Muscle of leg (tissue), 11 donors: Measurements from ENCODE around the gene SCPEP1. TPM values are rescaled to one million over a fixed set of nuclear protein-coding genes. Genes with fewer than 3 reads are reported as not detected.
A peak's percentile ranks its signal among the peaks of the same experiment; 100 is the strongest.

Experiments
- DNase-seq: peaks from one replicate; pipeline ENCODE4 v3.0.0; 2013
- H3K27ac ChIP-seq: one replicate; pipeline ENCODE4 v1.5.1; 2013; ENCODE audit warnings: mild to moderate bottlenecking, low read length, control low read depth
- H3K27me3 ChIP-seq: one replicate; pipeline ENCODE4 v1.6.1; 2013; ENCODE audit warnings: low read length; ENCODE audit not compliant: control insufficient read depth, insufficient read depth
- H3K36me3 ChIP-seq: one replicate; pipeline ENCODE4 v1.6.1; 2013; ENCODE audit warnings: low read length; ENCODE audit not compliant: control insufficient read depth, insufficient read depth
- H3K4me1 ChIP-seq: one replicate; pipeline ENCODE4 v1.6.1; 2013; ENCODE audit warnings: low read length; ENCODE audit not compliant: control insufficient read depth, insufficient read depth
- H3K4me3 ChIP-seq: one replicate; pipeline ENCODE4 v1.5.1; 2013; ENCODE audit warnings: low read length, control low read depth
- H3K9me3 ChIP-seq: replicated peaks from 2 replicates; pipeline ENCODE4 v1.6.1; 2013; ENCODE audit warnings: low read depth, low read length; ENCODE audit not compliant: control insufficient read depth
- WGBS: methylation state at CpG from one replicate; pipeline ENCODE4 v1.1.5; 2013; ENCODE audit warnings: missing lambda C conversion rate; ENCODE audit not compliant: insufficient coverage; 5-methylcytosine and 5-hydroxymethylcytosine counted together
- polyA plus RNA-seq, 8 donors: library from polyadenylated mRNA; unstranded; fragments of 120-200 nt; gene quantifications; one replicate each; pipeline versions ENCODE4 v1.2.1 to v1.2.3, GENCODE V29; 2013; ENCODE audit warnings: inconsistent platforms in 1 of 8, low replicate concordance in 1 of 8; ENCODE audit not compliant: insufficient read length in 8 of 8, insufficient read depth in 1 of 8
- total RNA-seq: library from RNA; stranded (reverse); fragments of 120-200 nt; gene quantifications from one replicate; pipeline ENCODE4 v1.2.4, GENCODE V29; 2013

Gene SCPEP1
- total and polyA plus RNA-seq, 9 donors = 11.6 to 24.6 (median 17.8) TPM

GRCh38 chr17:57011491-57012015, 33.6 kb downstream of the SCPEP1 start:
- Histone ChIP-seq H3K4me3 (no peak overlapping the region), H3K4me1 (no peaks in the 10 kb centered on the region), H3K27me3 (no peaks in the 10 kb centered on the region), H3K9me3 (no peaks in the 10 kb centered on the region), H3K27ac (no peak overlapping the region), H3K36me3 (no peaks in the 10 kb centered on the region)
- WGBS = 41% methylated on average over 5 of the region's 7 CpGs
- no peak for DNase-seq

- no peaks in the 10 kb centered on the region for H3K4me1 ChIP-seq
- H3K9me3 ChIP-seq = no peaks in the 10 kb centered on the region
Observed at GRCh38 chr17:57016071-57016763, 38.3 kb downstream of the SCPEP1 start.

GRCh38 chr17:57016764-57017116, 38.8 kb downstream of the SCPEP1 start:
- H3K9me3 ChIP-seq = no peaks in the 10 kb centered on the region
- H3K4me3 ChIP-seq = no peak overlapping the region
- H3K4me1 ChIP-seq = no peaks in the 10 kb centered on the region
- H3K36me3 ChIP-seq = no peaks in the 10 kb centered on the region
- DNase-seq = no peak
- H3K27ac ChIP-seq = no peak overlapping the region
- H3K27me3 ChIP-seq = peaks cover 3% of the 10 kb centered on the region
- WGBS = 80% methylated on average over 1 of the region's 3 CpGs

More at GRCh38 chr17:57016071-57016763, 38.3 kb downstream of the SCPEP1 start:
- DNase-seq = no peak
- Histone ChIP-seq H3K36me3 (no peaks in the 10 kb centered on the region), H3K27ac (no peak overlapping the region), H3K27me3 (peaks cover 3% of the 10 kb centered on the region), H3K4me3 (no peak overlapping the region)
- 91% methylated on average over 5 of the region's 6 CpGs for WGBS

GRCh38 chr17:57017625-57018024, 39.7 kb downstream of the SCPEP1 start:
- WGBS = 50% methylated on average over 3 of the region's 4 CpGs
- peaks cover 3% of the 10 kb centered on the region for H3K27me3 ChIP-seq
- H3K4me3 ChIP-seq = no peak overlapping the region
- H3K4me1 ChIP-seq = no peaks in the 10 kb centered on the region
- H3K27ac ChIP-seq = no peak overlapping the region
- H3K36me3 ChIP-seq = no peaks in the 10 kb centered on the region
- DNase-seq = no peak
- H3K9me3 ChIP-seq = no peaks in the 10 kb centered on the region

GRCh38 chr17:57020208-57020607, 42.3 kb downstream of the SCPEP1 start:
- no peak overlapping the region for H3K4me3 ChIP-seq
- WGBS = 94% methylated on average over 3 of the region's 3 CpGs
- no peak overlapping the region for H3K27ac ChIP-seq
- no peaks in the 10 kb centered on the region for H3K36me3 ChIP-seq
- DNase-seq = no peak
- no peaks in the 10 kb centered on the region for H3K9me3 ChIP-seq
- peaks cover 3% of the 10 kb centered on the region for H3K27me3 ChIP-seq
- no peaks in the 10 kb centered on the region for H3K4me1 ChIP-seq

- H3K4me1 ChIP-seq = no peaks in the 10 kb centered on the region
- DNase-seq = no peak
- no peaks in the 10 kb centered on the region for H3K9me3 ChIP-seq
- H3K4me3 ChIP-seq = no peak overlapping the region
- no peaks in the 10 kb centered on the region for H3K36me3 ChIP-seq
- no peak overlapping the region for H3K27ac ChIP-seq
- peaks cover 3% of the 10 kb centered on the region for H3K27me3 ChIP-seq
- no CpG with 5 or more reads among the region's 4 CpGs for WGBS
Observed at GRCh38 chr17:57021226-57021940, 43.5 kb downstream of the SCPEP1 start.

- Histone ChIP-seq H3K27ac (no peak overlapping the region), H3K36me3 (no peaks in the 10 kb centered on the region), H3K4me1 (no peaks in the 10 kb centered on the region), H3K27me3 (no peaks in the 10 kb centered on the region), H3K4me3 (no peak overlapping the region), H3K9me3 (peaks cover 6% of the 10 kb centered on the region)
- 67% methylated on average over 1 of the region's 1 CpG for WGBS
- no peak for DNase-seq
Observed at GRCh38 chr17:57025876-57026275, 47.9 kb downstream of the SCPEP1 start.

GRCh38 chr17:57027852-57028251, 49.9 kb downstream of the SCPEP1 start:
- no peaks in the 10 kb centered on the region for H3K36me3 ChIP-seq
- H3K27ac ChIP-seq = no peak overlapping the region
- no peaks in the 10 kb centered on the region for H3K27me3 ChIP-seq
- H3K4me1 ChIP-seq = no peaks in the 10 kb centered on the region
- no CpG with 5 or more reads among the region's 1 CpG for WGBS
- DNase-seq = no peak
- peaks cover 6% of the 10 kb centered on the region for H3K9me3 ChIP-seq
- no peak overlapping the region for H3K4me3 ChIP-seq

- H3K4me1 ChIP-seq = peaks cover 9% of the 10 kb centered on the region
- no peak overlapping the region for H3K4me3 ChIP-seq
- H3K9me3 ChIP-seq = peaks cover 6% of the 10 kb centered on the region
- H3K36me3 ChIP-seq = no peaks in the 10 kb centered on the region
- DNase-seq = no peak
- H3K27me3 ChIP-seq = peaks cover 8% of the 10 kb centered on the region
- no CpG with 5 or more reads among the region's 8 CpGs for WGBS
- H3K27ac ChIP-seq = no peak overlapping the region
Observed at GRCh38 chr17:57032343-57032742, 54.4 kb downstream of the SCPEP1 start.

- 40% methylated on average over 2 of the region's 3 CpGs for WGBS
- H3K36me3 ChIP-seq = no peaks in the 10 kb centered on the region
- H3K4me3 ChIP-seq = no peak overlapping the region
- H3K4me1 ChIP-seq = peaks cover 9% of the 10 kb centered on the region
- DNase-seq = peak; percentile 39
- peaks cover 8% of the 10 kb centered on the region for H3K27me3 ChIP-seq
- H3K27ac ChIP-seq = no peak overlapping the region
- H3K9me3 ChIP-seq = peaks cover 3% of the 10 kb centered on the region
Observed at GRCh38 chr17:57033296-57033695, 55.4 kb downstream of the SCPEP1 start.
